ENCODE measurements around the gene PARD3.
"Not testable (repeated sequence)": the region's sequence is repeated elsewhere in the genome, so short reads cannot be mapped to it uniquely, and the experiment has no call there.

The PARD3 gene

DNA sequence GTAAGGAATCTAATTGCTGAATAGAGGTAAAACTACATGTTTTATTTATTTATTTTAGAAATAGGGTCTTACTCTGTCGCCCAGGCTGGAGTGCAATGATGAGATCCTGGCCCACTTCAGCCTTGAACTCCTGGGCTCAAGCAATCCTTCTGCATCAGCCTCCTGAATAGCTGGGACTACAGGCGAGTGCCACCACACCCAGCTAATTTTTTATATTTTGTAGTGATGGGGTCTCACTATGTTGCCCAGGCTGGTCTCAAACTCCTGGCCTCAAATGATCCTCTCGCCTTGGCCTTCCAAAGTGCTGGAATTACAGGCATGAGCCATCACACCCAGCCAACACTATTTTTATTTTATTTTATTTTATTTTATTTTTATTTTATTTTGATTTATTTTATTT lies 170.3 kb downstream of the PARD3 start:
- DNase-seq = not testable (repeated sequence)

DNA sequence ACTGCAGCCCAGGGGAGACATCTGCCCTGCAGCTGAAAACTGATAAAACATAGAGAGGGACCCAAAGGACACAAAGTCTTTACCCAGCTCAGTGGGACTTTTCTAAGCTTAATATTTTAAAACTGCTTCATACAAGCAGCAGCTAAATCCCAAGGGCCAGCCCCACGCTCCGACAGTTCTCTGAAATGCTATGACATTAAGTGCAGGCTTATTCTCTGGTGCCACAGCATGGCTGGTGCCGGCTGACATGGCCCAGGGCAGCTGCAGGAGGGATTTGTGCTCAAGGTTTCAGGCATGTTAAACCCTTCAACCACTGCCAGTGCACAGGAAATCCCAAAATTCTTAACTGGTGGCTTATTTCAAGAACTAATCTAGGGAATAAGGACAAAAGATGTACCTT lies 170.9 kb downstream of the PARD3 start:
- DNase-seq = no peak

- DNase-seq = no peak
These were observed 171.5 kb downstream of the PARD3 start for GRCh38 chr10:34643620-34644019.

GRCh38 chr10:34641913-34642558 lies 173.1 kb downstream of the PARD3 start:
- DNase-seq = no peak

DNA sequence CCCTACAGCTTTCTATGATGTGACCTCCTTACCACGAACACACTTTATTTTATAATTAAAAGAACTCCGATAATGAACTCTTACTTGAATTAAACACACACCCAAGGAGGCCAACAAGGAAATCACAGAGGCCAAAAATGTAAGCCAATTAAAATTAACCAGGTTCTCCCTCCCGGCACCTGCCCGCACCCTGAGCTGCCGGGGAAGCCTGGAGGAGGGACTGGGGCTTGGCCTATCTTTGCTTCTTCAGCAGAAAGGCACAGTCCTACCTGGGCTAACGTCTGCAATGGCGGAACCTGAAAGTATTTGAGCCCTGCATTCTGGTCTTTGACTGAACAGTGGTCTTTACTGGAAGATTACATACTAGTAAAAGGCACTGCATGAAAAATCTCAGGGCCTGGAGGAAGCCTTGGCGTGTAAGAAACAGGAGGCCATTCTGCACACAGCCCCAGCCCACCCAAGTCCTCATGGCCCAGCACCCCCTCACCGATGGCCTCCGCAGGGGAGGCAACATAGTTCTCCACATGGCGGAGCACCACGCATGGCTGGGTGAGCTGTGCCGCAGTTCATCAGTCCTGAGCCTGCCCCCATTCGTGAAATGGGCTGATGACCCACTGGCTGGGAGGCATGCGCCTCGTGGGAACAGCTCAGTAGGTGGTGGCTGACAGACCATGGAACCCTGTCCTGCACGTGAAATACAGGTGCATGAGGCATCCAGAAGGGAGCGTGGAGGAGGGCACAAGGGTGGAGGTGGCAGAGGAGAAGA lies 173.8 kb downstream of the PARD3 start:
- DNase-seq = no peak

GRCh38 chr10:34638406-34639054 lies 176.6 kb downstream of the PARD3 start:
- DNase-seq = peak; percentile 41 to 77

GRCh38 chr10:34637418-34637911 lies 177.6 kb downstream of the PARD3 start:
- peak; percentile 83 to 91 for DNase-seq

- no peak for DNase-seq
These were observed 180.0 kb downstream of the PARD3 start for GRCh38 chr10:34635111-34635510.

DNA sequence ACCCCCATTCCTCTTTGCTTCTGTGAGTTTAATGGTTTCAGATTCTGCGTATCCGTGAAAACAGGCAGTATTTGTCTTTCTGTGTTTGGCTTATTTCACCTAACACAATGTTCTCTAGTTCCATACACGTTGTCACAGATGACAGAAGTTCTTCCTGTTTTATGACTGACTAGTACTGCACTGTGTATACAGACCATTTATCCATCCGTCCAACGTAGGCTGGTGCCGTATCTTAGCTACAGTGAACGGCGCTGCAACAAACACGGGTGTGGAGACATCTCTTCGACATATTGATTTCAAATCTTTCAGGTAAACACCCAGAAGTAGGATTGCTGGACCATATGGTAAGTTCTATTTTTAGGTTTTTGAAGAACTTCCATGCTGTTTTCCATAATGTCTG lies 181.7 kb downstream of the PARD3 start:
- no peak for DNase-seq

- no peak for DNase-seq
These were observed 186.0 kb downstream of the PARD3 start for GRCh38 chr10:34629084-34629483.

DNA sequence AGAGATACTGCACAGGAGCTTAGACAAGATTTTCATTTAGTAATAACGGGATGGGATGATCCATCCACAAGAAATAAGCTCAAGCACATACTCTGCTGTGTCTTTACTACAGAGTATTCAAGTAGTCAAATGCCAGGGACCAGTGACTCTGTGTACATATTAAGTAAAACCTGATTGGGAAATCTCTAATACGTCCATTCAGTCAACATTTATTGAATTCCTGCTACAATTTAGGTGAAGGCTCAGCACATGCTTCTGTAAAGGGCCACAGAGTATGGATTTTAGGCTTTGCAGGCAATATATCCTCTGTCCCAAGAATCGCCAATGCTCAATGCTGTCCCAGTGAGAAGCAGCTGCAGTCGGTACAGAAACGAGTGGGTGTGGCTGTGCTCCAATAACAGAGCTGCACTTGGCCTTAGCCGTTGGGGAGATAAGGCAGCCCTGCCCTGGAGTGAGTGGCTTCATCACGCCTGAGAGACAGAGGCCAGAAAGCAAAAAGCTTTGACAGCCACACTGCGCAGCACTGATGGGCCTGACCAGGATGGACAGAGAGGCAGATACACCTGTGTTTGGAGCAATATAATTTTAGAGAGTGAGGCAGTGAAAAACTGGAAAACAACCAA lies 186.8 kb downstream of the PARD3 start:
- DNase-seq = peak; percentile 49 to 82

GRCh38 chr10:34627741-34628140 lies 187.4 kb downstream of the PARD3 start:
- peak in 1 of 2 experiments; percentile 27 for DNase-seq

DNA sequence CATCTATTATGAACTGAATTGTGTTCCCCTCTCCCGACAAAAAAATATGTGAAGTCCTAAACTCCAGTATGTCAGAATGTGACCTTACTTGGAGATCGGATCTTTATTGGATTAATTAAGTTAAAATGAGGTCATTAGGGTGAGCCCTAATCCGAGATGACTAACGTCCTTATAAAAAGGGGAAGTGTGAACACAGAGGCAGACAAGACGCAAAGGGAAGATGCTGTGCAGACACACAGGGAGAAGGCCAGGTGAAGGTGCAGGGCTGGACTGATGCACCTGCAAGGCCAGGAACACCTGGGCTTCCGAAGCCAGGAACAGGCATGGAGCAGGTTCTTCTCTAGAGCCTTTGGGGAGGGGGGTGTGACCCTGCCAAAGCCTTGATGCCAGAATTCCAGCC lies 187.8 kb downstream of the PARD3 start:
- DNase-seq = no peak

DNA sequence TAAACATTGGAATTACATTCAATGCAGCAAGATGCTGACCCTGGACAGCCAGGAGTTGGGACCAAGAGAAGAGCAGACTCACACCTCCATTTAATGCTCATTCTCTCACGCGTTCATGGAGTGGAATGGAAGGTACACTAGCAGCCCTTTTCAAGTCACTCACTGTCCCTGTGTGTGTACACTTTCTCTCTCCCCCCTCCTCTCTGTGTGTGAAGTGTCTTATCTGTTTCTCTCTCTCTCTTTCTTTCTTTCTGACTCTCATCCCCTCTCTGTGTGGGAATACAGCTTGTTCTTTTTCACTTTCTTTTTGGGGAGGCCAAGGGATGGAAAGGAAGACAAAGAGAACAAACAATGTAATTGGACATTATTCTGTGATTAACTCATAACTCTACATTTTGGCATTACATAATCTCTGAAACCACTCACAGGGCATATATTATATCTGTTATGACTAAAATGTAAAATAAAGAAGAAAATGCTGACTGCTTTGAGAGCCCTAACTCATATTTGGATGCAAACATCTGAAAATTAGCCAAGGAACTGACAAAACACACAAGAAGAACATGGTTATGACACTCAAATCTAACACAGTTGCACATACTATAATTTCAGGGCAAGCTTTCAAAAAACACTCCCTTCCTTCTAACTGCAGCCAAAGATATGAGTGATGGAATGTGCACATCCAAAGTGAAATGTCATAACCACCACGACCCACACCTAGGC lies 188.8 kb downstream of the PARD3 start:
- no peak for DNase-seq

GRCh38 chr10:34624323-34625153 lies 190.6 kb downstream of the PARD3 start:
- no peak for DNase-seq

DNA sequence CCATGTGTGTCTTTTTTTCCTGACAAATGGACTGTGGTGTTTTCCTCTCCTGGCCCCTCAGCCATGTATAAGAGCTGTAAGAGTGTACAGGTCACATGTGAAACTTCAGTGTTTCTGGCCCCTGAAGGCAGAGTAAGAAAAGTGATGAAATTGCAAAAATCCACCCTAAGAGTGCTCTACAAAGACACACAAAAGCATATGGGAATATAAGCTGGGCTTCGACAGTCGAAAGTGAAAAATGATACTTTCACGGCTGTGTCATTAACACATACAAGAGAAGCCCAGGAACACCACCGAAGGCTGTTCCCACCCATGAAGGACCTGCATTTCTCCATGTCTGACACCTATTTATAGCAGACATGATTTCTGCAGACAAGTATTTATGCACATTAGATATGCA lies 192.2 kb downstream of the PARD3 start:
- DNase-seq = no peak

DNA sequence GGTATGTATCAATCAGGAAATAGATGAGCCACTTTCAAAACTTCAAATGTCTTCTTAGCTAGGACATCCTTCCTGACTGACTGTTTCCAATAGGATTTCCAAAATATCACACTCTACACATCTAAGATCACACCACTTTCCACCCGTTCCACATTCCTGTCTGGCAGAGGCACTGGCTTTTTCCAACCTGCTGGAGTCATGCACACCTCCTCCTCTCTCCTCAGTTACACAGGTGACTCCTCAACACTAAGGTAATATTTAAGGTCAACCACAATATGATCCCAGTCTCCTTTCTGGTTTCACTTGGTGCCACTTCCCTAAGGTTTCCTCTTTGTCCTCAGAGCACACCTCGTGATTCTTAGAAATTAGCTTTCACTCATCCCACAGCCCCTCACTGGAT lies 196.5 kb downstream of the PARD3 start:
- no peak for DNase-seq

- no peak for DNase-seq
These were observed 199.3 kb downstream of the PARD3 start for GRCh38 chr10:34615770-34616169.

GRCh38 chr10:34613491-34613890 lies 201.6 kb downstream of the PARD3 start:
- no peak for DNase-seq

DNA sequence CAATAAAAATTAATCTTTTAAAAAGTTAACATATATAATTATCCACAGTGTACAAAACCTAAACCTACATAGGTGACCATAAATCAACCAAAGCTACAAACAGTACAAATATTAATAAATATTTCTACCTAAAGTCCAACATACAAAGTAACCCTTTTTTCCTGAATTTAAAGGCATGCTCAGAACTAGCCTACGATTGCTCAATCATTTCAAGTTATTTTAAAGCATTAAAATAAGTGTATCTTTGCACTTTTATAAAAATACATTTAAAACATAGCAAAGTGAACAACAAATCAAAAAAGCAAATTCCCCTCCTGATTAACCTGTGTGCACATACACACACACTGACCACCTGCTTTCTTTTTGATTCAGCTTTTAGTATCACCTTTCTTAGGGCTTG lies 202.2 kb downstream of the PARD3 start:
- no peak for DNase-seq

- DNase-seq = no peak
These were observed 202.7 kb downstream of the PARD3 start for GRCh38 chr10:34612446-34612845.
